Measurements from ENCODE around the gene HBA2. TPM values are rescaled to one million over a fixed set of nuclear protein-coding genes. Genes with fewer than 3 reads are reported as not detected.
"Not testable (repeated sequence)": the region's sequence is repeated elsewhere in the genome, so short reads cannot be mapped to it uniquely, and the experiment has no call there.

The HBA2 gene
- total and polyA plus RNA-seq, 2 experiments from 2014 or later = 1.9 to 7.8 TPM

DNA sequence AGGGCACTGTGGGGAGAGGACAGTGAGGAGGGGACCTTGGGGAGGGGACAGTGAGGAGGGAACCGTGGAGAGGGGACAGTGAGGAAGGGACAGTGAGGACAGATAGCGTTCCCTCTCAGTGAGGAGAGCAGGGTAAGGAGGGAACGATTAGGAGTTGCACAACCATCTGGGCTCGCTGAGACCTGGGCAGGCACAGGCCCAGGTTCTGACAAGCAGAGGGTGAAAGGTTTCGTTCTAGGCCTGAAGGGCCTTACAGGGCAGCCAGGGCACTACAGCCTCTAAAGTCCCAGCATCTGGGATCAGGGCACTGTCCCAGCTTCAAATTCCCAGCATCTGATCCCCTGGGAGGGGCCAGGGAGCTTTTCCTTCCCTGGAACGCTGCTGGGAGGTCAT, 19.6 kb upstream of the HBA2 start:
- not testable (repeated sequence) for H3K9me3 Mint-ChIP-seq; H3K4me3 ChIP-seq; H2AFZ ChIP-seq; H3K79me2 ChIP-seq (replicated peaks; ENCODE audit: insufficient read depth); H3K27ac Mint-ChIP-seq; H3F3A ChIP-seq (replicated peaks; ENCODE audit: low read depth); H3K27ac ChIP-seq (ENCODE audit: low read depth); H3K36me3 ChIP-seq (ENCODE audit: insufficient read depth); DNase-seq (ENCODE audit: low spot score); H3K36me3 Mint-ChIP-seq (ENCODE audit: low read depth); H4K20me1 ChIP-seq (replicated peaks; ENCODE audit: insufficient read depth); H3K9me2 ChIP-seq (ENCODE audit: insufficient read depth); ATAC-seq; H3K4me1 ChIP-seq (ENCODE audit: insufficient read depth); H3K4me1 Mint-ChIP-seq; H3K4me2 ChIP-seq
- peaks cover 70% of the 10 kb centered on the region for H3K27me3 ChIP-seq (ENCODE audit: insufficient read depth)
- peak overlapping the region; percentile 44; the same call in 1 of the 3 replicates for H3K4me3 Mint-ChIP-seq
- H3K27me3 Mint-ChIP-seq (ENCODE audit: insufficient read depth, low read depth, poor library complexity) = peaks cover 34% of the 10 kb centered on the region

DNA sequence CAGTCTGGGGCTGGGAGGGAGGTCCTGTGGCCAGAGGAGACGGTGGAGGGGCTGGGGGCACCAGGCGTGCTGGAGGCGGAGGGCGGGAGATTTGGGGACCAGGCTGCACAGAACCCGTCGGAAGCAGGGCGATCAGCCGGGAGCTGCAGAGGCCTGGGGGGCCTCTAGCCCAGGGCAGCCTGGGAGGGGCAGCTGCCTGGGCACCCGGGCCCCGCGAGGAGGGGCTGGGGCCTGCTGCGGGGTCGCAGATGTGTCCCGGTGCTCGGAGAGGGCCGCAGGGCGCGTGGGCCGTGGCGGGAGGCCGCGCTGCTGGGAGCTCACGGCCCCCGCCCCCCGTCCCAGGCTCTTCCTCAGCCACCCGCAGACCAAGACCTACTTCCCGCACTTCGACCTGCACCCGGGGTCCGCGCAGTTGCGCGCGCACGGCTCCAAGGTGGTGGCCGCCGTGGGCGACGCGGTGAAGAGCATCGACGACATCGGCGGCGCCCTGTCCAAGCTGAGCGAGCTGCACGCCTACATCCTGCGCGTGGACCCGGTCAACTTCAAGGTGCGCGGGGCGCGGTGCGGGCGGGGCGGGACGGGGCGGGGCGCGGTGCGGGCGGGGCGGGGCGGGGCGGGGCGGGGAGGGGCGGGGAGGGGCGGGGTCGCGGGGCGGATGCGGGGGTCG, 19.0 kb upstream of the HBA2 start:
- H3K27ac ChIP-seq (ENCODE audit: low read depth); H3K4me2 ChIP-seq; H3K36me3 Mint-ChIP-seq (ENCODE audit: low read depth); H2AFZ ChIP-seq; DNase-seq (ENCODE audit: low spot score); H4K20me1 ChIP-seq (replicated peaks; ENCODE audit: insufficient read depth); H3K9me3 Mint-ChIP-seq; H3K4me1 ChIP-seq (ENCODE audit: insufficient read depth); H3K27ac Mint-ChIP-seq; H3K4me3 Mint-ChIP-seq; H3K36me3 ChIP-seq (ENCODE audit: insufficient read depth); H3K4me3 ChIP-seq; H3K79me2 ChIP-seq (replicated peaks; ENCODE audit: insufficient read depth); H3F3A ChIP-seq (replicated peaks; ENCODE audit: low read depth); H3K9me2 ChIP-seq (ENCODE audit: insufficient read depth); H3K4me1 Mint-ChIP-seq: not testable (repeated sequence)
- peaks cover 75% of the 10 kb centered on the region for H3K27me3 ChIP-seq (ENCODE audit: insufficient read depth)
- ATAC-seq = peak; percentile 59
- peaks cover 32% of the 10 kb centered on the region for H3K27me3 Mint-ChIP-seq (ENCODE audit: insufficient read depth, low read depth, poor library complexity)

DNA sequence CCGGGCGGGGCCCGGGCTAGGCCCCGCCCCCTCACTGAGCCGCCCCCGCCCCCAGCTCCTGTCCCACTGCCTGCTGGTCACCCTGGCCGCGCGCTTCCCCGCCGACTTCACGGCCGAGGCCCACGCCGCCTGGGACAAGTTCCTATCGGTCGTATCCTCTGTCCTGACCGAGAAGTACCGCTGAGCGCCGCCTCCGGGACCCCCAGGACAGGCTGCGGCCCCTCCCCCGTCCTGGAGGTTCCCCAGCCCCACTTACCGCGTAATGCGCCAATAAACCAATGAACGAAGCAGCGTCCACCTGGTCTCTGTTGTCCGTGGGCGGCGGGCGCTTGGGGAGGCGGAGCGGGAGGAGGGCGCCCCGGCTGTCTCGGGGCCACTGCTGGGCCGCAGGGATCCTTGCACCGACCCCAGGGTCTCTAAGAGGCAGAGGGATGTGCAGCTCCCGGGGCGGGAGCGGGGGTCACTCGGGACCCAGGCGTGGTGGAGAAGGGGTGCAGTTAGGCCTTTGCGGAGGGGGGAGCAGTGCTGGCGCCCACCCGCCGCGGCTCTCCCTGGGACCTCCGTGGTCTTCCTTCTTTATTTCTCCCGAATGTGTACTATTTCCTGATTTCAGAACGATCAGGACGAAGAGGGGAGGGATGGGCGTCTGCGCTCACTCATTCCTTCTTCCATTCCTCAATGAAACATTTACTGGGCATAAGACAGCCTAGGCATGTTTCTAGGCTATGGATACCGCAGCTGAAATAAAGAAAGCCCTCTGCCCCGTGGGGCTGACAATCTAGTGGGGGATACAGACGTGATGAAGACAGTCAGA, 18.3 kb upstream of the HBA2 start:
- Histone ChIP-seq H3K4me3 (peak overlapping the region; percentile 85), H3F3A (replicated peaks; ENCODE audit: low read depth) (0 out of 2 replicates have a peak, but pooled peaks cover 6% of the 10 kb centered on the region), H3K79me2 (replicated peaks; ENCODE audit: insufficient read depth) (no peaks in the 10 kb centered on the region), H3K9me2 (ENCODE audit: insufficient read depth) (no peaks in the 10 kb centered on the region), H3K27me3 (ENCODE audit: insufficient read depth) (peaks cover 77% of the 10 kb centered on the region), H3K27ac (ENCODE audit: low read depth) (no peak overlapping the region), H3K4me1 (ENCODE audit: insufficient read depth) (peaks cover 5% of the 10 kb centered on the region; the same call in 1 of the 2 replicates), H2AFZ (peak overlapping the region; percentile 99), H3K36me3 (ENCODE audit: insufficient read depth) (no peaks in the 10 kb centered on the region), H3K4me2 (peak overlapping the region; percentile 98), H4K20me1 (replicated peaks; ENCODE audit: insufficient read depth) (0 out of 2 replicates have a peak, but pooled peaks cover 3% of the 10 kb centered on the region)
- DNase-seq (ENCODE audit: low spot score) (peak; percentile 69), ATAC-seq (peak; percentile 47)
- peaks cover 32% of the 10 kb centered on the region for H3K27me3 Mint-ChIP-seq (ENCODE audit: insufficient read depth, low read depth, poor library complexity)
- H3K27ac Mint-ChIP-seq = no peak overlapping the region
- peaks cover 4% of the 10 kb centered on the region; the same call in 2 of the 3 replicates for H3K9me3 Mint-ChIP-seq
- no peaks in the 10 kb centered on the region for H3K36me3 Mint-ChIP-seq (ENCODE audit: low read depth)
- TF ChIP-seq EZH2 (IDR thresholded peaks at IDR 0.05; ENCODE audit: low read depth, unreplicated experiment) = peak; percentile 65
- no peak for TF ChIP-seq ZNF114 (CRISPR knock-in tag; IDR thresholded peaks at IDR 0.05)
- TF ChIP-seq, protein P1, sequence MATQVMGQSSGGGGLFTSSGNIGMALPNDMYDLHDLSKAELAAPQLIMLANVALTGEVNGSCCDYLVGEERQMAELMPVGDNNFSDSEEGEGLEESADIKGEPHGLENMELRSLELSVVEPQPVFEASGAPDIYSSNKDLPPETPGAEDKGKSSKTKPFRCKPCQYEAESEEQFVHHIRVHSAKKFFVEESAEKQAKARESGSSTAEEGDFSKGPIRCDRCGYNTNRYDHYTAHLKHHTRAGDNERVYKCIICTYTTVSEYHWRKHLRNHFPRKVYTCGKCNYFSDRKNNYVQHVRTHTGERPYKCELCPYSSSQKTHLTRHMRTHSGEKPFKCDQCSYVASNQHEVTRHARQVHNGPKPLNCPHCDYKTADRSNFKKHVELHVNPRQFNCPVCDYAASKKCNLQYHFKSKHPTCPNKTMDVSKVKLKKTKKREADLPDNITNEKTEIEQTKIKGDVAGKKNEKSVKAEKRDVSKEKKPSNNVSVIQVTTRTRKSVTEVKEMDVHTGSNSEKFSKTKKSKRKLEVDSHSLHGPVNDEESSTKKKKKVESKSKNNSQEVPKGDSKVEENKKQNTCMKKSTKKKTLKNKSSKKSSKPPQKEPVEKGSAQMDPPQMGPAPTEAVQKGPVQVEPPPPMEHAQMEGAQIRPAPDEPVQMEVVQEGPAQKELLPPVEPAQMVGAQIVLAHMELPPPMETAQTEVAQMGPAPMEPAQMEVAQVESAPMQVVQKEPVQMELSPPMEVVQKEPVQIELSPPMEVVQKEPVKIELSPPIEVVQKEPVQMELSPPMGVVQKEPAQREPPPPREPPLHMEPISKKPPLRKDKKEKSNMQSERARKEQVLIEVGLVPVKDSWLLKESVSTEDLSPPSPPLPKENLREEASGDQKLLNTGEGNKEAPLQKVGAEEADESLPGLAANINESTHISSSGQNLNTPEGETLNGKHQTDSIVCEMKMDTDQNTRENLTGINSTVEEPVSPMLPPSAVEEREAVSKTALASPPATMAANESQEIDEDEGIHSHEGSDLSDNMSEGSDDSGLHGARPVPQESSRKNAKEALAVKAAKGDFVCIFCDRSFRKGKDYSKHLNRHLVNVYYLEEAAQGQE (IDR thresholded peaks at IDR 0.05; ENCODE audit: unreplicated experiment) = no peak
- TF ChIP-seq STAT1 (IDR thresholded peaks at IDR 0.05; ENCODE audit: unreplicated experiment) = no peak
- H3K4me3 Mint-ChIP-seq = peak overlapping the region; percentile 82
- peaks cover 5% of the 10 kb centered on the region; the same call in 2 of the 3 replicates for H3K4me1 Mint-ChIP-seq
